Activated CD8-positive, alpha-beta memory T cell treated with anti-CD3 and anti-CD28 coated beads for 24 hours (primary cell): Measurements from ENCODE around the gene VPS35.
A peak's percentile ranks its signal among the peaks of the same experiment; 100 is the strongest.
"Not testable (repeated sequence)": the region's sequence is repeated elsewhere in the genome, so short reads cannot be mapped to it uniquely, and the experiment has no call there.

Experiments
- DNase-seq: peaks from one replicate; pipeline ENCODE4 v3.0.0-alpha.2; 2020

Gene VPS35

DNA sequence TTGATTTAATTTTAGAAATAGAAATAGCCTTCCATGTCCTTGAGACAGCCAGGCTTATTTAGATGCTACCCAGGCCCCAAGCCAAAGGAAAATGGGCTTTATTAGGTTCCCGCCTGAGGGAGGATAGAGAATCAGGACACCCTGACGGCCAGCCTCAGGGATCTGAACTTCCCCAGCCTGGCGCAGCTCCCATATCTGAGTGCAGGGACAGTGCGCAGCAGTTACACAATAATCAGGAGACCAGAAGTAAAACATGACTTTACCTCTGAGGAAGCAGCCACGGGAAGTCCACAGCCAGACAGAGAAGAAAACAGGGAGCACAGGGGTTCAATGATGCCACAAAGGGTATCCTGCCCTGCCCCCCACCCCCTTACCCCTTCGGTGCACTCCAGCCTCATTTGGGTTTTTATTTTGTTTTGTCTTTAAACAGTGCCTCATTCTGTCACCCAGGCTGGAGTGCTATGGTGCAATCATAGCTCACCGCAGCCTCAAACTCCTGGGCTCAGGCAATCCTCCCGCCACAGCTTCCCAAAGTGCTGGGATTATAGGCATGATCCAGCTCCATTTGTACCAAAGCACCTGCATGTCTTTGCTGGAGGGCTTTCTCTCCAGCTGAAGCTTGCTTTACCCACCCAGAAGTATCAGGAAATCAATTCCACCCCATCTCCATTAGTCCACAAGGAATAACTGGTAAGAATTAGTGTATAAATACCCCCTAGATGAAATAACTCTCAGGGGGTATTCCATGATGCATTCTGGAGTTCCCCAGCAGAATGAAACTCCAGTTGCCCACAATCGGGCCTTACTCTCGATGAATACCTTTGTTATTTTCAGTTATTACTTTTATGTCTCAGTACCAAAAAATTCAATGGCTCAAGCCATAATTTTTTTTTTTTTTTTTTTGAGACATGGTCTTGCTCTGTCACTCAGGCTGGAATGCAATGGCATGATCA, 22.4 kb upstream of the VPS35 start:
- DNase-seq: no peak

DNA sequence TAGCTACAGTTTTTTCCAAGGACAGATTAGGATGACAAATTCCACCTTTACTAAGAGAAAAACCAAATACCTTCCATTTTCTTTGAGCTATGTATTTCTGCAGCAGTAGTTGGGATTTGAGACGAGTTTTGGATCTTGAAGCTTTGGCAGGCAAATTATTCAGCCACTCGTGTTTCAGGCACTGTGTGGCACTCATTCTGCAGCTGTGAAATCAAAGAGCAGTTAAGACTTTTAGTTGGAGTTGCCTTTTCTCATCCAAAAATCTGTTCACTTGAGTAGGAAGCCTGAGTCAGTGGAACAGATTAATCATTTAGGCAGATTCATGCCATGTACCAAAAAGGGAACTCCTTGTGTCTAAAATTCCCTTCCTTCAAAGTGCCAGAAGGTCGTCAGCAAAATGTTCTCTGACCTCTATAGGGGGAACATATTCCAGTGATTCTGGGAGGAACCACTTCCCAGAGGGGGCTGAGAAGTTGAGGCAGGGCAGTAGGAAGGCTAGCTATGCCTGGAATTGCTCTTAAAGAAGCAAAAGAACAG, 20.6 kb upstream of the VPS35 start:
- no peak for DNase-seq

DNA sequence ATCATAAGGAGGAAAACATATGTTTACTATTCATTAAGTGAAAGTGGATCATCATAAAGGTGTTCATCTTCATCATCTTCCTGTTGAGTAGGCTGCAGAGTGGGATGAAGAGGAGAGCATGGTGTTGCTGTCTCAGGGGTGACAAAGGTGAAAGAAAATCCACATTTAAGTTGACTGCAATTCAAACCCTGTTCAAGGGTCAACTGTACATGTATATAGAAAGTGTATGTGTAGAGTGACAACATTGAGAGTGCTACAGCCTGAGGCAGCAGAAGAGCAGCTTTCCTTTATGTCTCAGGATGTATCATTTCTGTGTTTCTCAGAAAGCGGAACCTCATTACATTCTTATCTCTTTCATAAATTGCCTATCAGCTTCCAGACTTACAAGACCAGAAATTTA, 17.7 kb upstream of the VPS35 start:
- DNase-seq: no peak

DNA sequence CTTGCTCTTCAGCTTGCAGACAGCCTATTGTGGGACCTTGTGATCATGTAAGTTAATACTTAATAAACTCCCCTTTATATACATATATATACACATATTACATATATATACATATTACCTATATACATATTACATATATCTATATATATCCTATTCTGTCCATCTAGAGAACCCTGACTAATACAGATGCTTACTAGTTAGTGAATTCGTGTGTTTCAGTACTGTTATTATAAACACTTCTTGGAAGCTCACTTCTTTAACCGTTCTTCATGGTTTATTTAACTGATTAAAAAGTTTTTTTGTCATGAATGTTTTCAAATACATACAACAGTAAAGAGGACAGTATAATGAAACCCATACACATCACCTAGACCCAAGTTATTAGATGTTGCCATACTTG, 13.1 kb upstream of the VPS35 start:
- DNase-seq: no peak

DNA sequence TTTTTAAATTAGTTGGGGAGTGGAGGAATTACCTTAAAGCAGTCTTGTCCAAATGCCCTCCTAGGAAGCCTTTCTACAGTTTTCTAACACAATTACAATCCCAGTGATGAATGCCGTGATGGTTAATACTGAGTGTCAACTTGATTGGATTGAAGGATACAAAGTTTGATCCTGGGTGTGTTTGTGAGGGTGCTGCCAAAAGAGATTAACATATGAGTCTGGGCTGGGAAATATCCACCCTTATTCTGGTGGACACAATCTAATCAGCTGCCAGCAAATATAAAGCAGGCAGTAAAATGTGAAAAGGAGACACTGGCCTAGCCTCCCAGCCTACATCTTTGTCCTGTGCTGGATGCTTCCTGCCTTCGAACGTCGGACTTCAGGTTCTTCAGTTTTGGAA, 12.6 kb upstream of the VPS35 start:
- no peak for DNase-seq

DNA sequence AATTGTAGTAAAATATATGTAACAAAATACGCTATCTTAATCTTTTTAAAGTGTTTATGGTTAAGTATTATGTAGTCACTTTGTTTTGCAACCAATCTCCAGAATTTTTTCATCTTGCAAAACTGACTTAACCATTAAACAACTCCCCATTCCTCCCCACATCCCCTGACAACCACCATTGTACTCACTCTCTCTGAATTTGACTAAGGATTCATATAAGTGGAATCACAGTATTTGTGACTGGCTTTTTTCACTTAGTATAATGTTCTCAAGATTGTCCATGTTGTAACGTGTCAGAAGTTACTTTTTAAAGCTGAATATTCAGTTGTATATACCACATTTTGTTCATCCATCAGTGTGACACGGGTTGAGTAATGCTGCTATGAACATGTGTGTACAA, 11.1 kb upstream of the VPS35 start:
- DNase-seq: no peak

DNA sequence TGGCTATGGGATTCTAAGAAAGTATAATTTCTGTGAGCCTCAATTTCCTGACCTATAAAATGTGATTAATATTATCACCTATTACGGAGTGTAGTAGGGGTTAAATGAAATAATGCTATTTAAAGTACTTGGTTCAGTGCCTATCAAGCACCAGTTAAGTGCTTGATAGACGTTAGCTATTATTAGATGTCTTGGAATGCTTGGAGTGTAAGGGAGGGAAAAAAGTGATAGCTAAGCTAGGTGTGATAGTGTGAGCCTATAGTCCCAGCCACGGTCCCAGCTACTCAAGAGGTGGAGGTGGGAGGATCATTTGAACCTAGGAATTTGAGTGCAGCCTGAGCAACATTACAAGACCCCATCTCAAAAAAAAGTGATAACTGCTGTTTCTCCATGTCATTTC, 8.0 kb upstream of the VPS35 start:
- DNase-seq: no peak

DNA sequence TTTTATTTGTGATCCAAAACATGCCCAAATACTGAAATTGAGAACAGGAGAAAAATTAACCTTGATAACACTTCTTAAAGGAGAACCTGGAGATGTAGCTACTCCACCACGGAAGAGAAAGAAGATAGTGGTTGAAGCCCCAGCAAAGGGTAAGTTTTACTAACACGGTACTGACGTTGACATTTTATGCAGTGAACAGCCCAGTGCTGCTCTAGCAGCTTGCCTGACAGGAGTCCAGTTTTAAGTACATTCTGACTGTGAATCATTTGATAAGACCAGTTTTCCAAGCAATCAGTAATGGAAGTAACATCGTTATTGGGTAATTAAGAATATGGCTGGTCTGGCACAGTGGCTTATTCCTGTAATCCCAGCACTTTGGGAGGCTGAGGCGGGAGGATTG, 7.0 kb upstream of the VPS35 start:
- no peak for DNase-seq

DNA sequence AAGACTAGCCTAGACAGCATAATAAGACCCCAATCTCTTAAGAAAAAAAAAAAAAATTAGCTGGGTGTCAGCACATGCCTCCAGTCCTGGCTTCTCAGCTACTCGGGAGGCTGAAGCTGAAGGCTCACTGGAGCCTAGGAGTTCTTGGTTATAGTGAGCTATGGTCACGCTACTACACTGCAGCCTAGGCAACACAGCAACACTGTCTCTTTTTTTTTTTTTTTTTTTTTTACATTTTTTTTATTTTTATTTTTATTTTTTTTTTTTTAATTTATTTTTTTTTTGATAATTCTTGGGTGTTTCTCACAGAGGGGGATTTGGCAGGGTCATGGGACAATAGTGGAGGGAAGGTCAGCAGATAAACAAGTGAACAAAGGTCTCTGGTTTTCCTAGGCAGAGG, 4.6 kb upstream of the VPS35 start:
- DNase-seq: no peak

DNA sequence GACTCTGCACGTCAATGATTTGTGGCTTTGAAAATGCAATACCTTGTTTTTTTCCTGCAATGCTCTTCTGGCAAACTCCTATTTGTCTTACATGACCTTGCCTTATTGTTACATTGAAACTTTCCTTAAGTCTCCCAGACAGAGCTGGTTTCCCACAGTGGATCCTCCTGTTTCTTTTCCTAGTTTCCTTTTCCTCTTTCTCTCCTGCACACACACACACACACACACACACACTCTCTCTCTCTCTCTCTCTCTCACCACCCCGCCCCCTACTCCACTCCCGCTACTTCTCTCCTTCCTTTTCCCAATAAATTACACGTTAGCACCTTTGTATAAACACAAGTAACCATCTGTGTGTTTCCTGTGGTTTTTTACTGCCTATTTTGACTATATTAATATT, 2.7 kb upstream of the VPS35 start:
- DNase-seq: no peak

DNA sequence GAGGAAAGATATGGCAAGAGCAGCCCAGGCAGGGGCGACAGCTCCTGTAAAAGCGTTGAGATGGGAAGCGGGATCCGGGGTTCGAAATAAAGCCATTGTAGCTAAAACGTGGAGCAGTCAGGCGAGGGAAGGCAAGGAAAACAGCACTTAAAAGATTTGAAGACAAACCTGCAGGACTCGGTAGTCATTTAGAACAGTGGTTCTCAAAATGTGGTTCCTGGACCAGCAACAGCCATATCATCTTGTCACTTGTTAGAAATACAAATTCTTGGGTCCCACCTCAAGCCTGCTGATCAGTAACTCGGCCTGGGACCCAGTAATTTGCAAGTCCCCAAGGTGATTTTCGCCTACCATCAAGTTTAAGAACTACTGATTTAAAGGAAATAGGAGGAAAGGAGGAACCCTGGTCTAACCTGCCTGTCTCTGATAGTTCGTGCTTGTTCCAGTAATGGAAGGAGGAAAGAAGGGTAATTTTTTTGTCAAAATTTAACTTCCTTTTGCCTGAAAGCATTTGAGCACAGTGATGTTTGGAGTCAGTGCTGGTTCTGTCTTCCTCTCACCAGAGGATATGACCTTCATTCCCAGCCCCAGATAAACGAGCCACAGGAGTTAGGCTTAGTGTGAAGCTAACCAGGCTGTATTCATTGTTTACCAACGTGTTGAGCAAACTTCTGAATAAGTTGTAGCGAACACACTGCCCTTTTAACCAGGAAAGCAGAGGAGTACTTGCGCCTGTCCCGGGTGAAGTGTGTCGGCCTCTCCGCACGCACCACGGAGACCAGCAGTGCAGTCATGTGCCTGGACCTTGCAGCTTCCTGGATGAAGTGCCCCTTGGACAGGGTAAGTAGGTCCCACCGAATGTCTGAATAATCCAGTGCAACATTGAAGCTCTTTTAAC, 1.6 kb upstream of the VPS35 start:
- DNase-seq: no peak

DNA sequence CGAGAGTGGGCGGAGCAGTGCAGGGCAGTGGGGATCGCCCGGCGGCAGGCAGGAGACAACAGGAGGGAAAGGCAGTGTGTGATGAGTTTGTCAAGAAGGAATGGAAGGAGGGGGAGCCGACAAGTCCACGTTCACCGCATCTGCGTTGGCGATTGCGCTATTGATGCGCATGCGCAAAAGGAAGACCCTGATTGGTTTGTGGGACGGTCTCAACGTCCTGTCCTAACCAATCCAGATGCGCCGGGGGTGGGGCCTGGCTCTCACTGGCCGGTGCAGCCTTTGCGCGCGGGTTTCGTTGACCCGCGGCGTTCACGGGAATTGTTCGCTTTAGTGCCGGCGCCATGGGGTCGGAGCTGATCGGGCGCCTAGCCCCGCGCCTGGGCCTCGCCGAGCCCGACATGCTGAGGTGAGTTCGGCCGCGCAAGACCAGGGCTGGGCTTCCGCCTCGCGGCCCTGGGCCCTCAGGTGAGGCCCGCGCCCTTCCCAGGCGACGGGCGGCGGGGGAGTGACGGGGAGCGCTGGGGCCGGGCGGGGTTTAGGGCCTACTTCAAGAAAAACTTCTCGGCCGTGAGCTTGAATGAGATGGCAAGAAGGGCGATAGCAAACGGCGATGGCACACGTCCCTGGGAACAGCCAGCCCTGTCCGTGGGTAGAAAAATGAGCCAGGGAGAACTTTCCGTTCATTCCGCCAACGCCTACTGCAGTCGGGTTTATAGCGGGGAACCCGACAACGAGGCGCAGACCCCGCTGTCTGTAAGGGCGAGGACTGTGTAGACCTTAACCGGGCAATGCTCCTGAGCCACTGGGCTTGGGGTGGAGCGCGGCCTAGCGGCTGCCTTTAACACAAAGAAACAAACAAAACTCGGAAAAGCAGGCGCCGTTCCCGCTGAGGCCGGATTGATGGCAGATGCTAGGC, 645 bp upstream of the VPS35 start, which contains the start of gene ORC6:
TSS of gene ORC6 (plus strand) at position 295 of the 916 bp plus-strand sequence. CDS start at position 342, 47 bp downstream.
- DNase-seq: peak; percentile 100

DNA sequence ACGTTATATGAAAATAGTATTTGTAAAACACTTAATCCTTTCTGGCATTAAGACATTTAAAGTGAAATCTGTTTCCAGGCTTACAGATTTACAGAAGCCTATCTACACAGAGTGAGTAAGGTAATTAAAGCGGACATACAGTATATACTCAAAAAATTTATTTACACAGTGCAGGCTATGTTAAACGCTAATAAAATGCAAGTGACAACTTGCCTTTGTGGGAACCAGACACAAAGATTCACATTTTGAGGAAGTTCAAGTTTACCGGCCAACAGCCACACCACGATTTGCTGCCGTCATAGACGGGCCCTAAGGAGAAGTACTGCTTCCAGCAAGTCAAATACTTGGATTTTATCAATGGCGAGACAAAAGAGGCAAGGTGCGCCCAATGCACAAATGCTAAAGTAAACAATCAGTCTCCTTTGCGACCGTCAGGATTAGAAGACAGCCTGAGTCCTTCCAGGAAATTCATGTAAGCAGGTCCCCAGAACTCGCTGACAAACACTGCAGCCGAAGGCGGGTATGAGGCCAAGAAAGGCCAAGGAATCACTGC, 801 bp downstream of the VPS35 start:
- DNase-seq: no peak

DNA sequence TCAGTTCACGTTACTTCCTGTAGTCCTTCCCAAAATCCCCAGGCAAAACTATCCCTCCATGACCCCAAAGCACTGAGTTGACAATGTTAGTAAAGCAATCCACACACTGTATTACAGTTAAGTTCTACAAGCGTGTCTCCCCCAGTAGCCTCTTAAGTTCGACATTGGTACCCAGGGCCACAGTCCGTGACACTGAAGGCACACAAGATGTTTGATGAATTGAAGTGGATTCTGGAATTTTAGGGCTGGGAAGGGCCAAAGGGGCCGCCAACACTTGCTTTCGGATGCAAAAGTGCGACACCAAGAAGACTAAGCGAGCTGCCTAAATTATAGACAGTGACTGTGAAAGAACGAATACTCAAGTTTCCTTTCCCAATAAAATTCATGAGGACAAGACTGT, 1.5 kb downstream of the VPS35 start:
- DNase-seq: no peak

DNA sequence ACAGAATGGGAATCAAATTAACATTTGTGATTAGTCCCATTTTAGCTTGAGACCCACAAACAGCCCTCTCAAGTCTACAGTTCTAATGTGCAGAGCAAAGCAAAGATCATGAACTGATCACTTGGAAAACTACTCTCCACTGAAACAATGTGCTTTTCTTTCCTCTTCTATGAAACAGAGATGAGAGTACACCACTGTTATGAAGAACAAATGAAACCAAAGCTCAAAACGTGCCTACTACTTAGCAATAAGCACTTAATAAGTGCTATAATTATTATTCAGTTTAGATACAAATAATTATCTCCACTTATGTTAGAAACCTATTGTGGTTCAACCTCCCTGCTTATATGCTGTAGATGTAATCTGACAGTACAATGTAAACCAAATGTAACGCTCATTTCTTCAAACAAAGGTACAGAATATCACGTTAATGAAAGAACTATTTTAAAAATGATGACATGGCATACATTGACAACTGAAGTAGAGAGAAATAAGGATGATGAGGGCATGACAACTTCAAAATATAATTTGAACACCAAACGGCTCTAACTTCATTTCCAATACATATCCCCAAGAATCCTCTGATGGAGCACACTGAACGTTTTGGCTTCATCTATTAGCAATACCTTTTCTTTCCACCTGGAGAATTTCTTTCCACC, 2.0 kb downstream of the VPS35 start:
- no peak for DNase-seq

DNA sequence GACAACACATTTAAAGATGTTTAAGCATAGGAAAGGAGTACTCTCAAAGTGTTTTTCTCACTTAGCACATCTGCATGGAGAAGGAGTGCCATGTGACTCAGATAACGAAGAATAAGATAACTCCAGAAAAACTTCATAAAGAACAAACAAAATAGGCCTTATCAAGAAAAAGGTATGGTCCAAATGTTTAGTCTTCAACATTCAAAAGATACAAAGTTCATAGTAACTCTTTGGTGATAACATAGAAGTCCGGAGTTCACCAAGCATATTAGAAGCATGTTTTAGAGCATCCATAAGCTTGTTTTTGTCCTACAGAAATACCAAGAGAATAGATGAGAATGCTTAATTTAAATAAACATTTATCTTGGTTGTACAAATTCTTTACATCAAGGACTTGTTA, 7.1 kb downstream of the VPS35 start:
- DNase-seq: not testable (repeated sequence)

DNA sequence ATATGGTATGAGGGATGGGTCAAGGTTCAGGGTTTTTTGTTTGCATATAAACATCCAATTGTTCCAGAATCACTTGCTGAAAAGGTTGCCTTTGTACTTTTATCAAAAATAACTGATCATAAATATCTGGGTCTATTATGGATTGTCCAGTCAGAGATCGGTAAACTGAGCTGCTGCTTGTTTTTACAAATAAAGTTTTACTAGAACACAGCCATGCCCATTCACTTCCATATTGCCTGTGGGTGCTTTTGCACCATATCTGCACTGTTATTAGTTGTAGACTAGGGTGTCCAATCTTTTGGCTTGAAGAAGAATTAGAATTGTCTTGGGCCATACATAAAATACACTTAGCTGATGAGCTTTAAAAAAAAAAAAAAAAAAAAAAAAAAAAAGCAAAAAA, 11.0 kb downstream of the VPS35 start:
- not testable (repeated sequence) for DNase-seq

DNA sequence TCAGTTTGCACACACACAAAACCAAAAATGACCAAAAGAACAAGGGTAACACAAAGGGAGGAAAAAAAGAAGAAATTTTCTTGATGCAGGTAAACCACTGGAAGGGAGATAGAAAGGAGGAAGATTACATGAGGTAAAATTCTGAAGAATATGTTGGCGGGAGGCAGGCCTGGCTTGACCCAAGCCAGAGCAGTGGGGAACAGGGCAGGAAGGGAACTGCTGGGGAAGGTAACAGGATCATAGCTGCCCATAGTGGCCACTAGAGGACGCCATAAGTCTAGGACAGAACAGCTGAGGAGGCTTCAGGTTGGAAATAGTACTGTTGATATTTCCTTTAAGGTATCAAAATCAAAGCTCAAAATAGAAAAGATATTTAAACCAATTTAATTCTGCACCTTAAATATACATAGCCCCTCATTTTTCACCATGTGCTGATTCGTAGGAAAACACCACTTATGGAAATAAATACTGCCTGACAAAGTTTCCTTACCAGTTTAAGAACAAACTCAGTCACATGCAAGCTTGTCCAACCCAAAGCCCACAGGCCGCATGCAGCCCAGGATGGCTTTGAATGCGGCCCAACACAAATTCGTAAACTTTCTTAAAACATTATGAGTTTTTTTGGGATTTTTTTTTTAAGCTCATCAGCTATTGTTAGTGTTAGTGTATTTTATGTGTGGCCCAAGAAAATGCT, 15.5 kb downstream of the VPS35 start:
- peak; percentile 61 for DNase-seq

DNA sequence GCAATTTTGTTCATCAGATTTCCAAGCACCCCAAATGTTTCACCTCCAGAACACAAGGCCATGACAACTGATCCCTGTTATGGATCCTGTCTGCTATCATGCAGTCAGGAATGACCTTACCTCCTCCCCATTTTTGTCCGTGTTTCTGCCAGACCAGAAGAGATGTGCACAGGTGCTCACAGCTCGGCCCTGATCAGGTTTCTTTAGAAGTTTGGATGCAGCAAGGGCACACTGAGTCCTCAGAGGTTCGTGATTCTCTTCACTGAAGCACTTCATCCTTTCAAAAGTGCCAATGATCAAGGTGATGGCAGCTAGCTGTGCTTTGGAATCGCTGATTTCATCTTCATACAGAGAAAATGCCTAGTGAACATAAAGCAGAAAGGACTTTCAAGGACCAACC, 26.9 kb downstream of the VPS35 start:
- DNase-seq: no peak

DNA sequence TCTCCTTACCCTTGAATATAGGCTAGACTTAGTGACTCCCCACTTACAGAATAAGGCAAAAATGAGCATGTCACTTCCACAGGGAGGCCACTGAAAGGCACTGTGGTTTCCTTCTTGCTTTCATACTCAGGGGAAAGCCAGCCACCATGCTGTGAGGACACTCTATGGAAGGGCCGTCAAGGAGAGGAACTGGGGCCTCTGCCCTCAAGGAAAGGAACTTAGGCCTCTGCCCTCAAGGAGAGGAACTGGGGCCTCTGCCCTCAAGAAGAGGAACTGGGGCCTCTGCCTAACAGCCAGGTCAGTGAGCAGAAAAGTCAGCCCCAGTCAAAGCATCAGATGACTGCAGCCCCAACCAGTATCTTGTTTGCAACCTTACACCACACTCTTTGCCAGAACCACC, 30.1 kb downstream of the VPS35 start:
- DNase-seq: no peak

DNA sequence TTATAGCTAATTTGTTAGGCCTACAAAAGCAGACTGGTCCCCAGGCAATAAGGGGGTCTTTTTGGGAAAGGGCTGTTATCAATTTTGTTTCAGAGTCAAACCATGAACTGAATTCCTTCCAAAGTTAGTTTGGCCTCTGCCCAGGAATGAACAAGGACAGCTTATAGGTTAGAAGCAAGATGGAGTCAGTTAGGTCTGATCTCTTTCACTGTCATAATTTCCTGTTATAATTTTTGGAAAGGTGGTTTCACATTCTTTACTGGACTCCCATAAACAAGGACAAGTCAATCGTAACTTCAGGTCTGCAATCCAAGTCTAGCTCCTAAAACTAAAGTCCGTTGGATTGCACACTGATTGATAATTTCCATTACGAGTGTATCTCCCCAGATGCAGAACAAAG, 37.7 kb downstream of the VPS35 start:
- no peak for DNase-seq
